OCI-M2 (cell line): ENCODE measurements around the gene TREML4.
"Not testable (repeated sequence)": the region's sequence is repeated elsewhere in the genome, so short reads cannot be mapped to it uniquely, and the experiment has no call there.

Source experiments
- DNase-seq: peaks from one replicate; lab custom pipeline; 2025; ENCODE audit not compliant: unreplicated experiment; lab: John Stamatoyannopoulos, UW

Gene TREML4

GRCh38 chr6:41201764-41202173, 26.4 kb upstream of the TREML4 start:
- DNase-seq: no peak

- DNase-seq: no peak
Measured at GRCh38 chr6:41204156-41204555, 24.0 kb upstream of the TREML4 start.

GRCh38 chr6:41208439-41209106, 19.6 kb upstream of the TREML4 start:
- DNase-seq: no peak

- no peak for DNase-seq
Measured at GRCh38 chr6:41209547-41210320, 18.4 kb upstream of the TREML4 start.

- DNase-seq: no peak
Measured at GRCh38 chr6:41214559-41215238, 13.4 kb upstream of the TREML4 start.

GRCh38 chr6:41215777-41216176, 12.4 kb upstream of the TREML4 start:
- no peak for DNase-seq

- no peak for DNase-seq
Measured at GRCh38 chr6:41216616-41217015, 11.5 kb upstream of the TREML4 start.

- no peak for DNase-seq
Measured at GRCh38 chr6:41222045-41222444, 6.1 kb upstream of the TREML4 start.

GRCh38 chr6:41222513-41222912, 5.6 kb upstream of the TREML4 start:
- DNase-seq: no peak

- DNase-seq: no peak
Measured at GRCh38 chr6:41224800-41225199, 3.3 kb upstream of the TREML4 start.

GRCh38 chr6:41226752-41227151, 1.4 kb upstream of the TREML4 start:
- DNase-seq: no peak

GRCh38 chr6:41228616-41229015, 467 bp downstream of the TREML4 start:
- no peak for DNase-seq

- no peak for DNase-seq
Measured at GRCh38 chr6:41229721-41230120, 1.6 kb downstream of the TREML4 start.

GRCh38 chr6:41231246-41231645, 3.1 kb downstream of the TREML4 start:
- no peak for DNase-seq

GRCh38 chr6:41232667-41233066, 4.5 kb downstream of the TREML4 start:
- no peak for DNase-seq

GRCh38 chr6:41236276-41236675, 8.1 kb downstream of the TREML4 start:
- no peak for DNase-seq

- no peak for DNase-seq
Measured at GRCh38 chr6:41237128-41237527, 9.0 kb downstream of the TREML4 start.

GRCh38 chr6:41239467-41240159, 11.5 kb downstream of the TREML4 start:
- DNase-seq: no peak

GRCh38 chr6:41246529-41246928, 18.4 kb downstream of the TREML4 start:
- DNase-seq: not testable (repeated sequence)

GRCh38 chr6:41247288-41247865, 19.2 kb downstream of the TREML4 start:
- DNase-seq: no peak
